Ovary (tissue), 3 donors: ENCODE results near the gene NRSN2.

Experiments used
- EP300 ChIP-seq: sonication (generic); formaldehyde crosslinking; IDR thresholded peaks from one replicate; pipeline ENCODE4 v1.6.1; 2017; ENCODE audit warnings: antibody characterized with exemption
- TF ChIP-seq, protein P1 (sequence below), 3 donors: fragments of 450-650 bp in 2 of 3; fragments of 200-600 bp in 1 of 3; IDR thresholded peaks; one replicate each; pipeline versions ENCODE4 v1.5.1 to v1.8.0; 2016 to 2022; ENCODE audit warnings: antibody characterized with exemption in 3 of 3, mild to moderate bottlenecking in 1 of 3
- donor health status: DM: no; HTN: no; CAD: no.

DNA sequence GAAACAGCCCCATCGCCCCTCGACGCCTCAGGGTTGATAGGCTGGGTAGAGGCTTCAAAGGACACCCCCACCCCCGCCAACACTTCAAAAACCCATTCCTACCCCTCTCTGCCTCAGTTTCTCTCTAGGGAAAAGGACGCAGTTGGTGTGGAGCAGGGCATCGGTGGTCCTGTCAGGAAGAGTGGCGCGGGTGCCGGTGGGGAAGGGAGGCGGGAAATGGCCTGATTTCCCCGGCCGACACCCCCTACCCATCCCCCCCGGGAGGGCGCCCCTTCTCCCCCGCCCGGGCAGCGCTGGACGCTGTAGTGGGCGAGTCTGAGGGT is 367 bp downstream of the NRSN2 start:
- TF ChIP-seq, protein P1, sequence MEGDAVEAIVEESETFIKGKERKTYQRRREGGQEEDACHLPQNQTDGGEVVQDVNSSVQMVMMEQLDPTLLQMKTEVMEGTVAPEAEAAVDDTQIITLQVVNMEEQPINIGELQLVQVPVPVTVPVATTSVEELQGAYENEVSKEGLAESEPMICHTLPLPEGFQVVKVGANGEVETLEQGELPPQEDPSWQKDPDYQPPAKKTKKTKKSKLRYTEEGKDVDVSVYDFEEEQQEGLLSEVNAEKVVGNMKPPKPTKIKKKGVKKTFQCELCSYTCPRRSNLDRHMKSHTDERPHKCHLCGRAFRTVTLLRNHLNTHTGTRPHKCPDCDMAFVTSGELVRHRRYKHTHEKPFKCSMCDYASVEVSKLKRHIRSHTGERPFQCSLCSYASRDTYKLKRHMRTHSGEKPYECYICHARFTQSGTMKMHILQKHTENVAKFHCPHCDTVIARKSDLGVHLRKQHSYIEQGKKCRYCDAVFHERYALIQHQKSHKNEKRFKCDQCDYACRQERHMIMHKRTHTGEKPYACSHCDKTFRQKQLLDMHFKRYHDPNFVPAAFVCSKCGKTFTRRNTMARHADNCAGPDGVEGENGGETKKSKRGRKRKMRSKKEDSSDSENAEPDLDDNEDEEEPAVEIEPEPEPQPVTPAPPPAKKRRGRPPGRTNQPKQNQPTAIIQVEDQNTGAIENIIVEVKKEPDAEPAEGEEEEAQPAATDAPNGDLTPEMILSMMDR (IDR thresholded peaks at IDR 0.05): no peak
- no peak for TF ChIP-seq EP300
